Motor neuron (in vitro differentiated cells): Measurements from ENCODE around the gene CFAP91. TPM values are rescaled to one million over a fixed set of nuclear protein-coding genes. Genes with fewer than 3 reads are reported as not detected.
A peak's percentile ranks its signal among the peaks of the same experiment; 100 is the strongest.

Source experiments
- ATAC-seq, 8 experiments: fragments of 200-7000 bp; cut with Tn5 transposase; replicated peaks in 6 of 8; 2 replicates each; pipeline ENCODE4 v1.8.0; 2021; ENCODE audit warnings: mild to moderate bottlenecking in 8 of 8, moderate library complexity in 8 of 8
- H3K27ac ChIP-seq, 2 donors: fragments of 250-450 bp; sonication (Bioruptor Pico); 2 replicates each; pipeline ENCODE4 v1.9.0; 2021; ENCODE audit warnings: antibody characterized with exemption in 2 of 2, mild to moderate bottlenecking in 2 of 2, moderate library complexity in 1 of 2
- H3K4me1 ChIP-seq, 2 donors: fragments of 250-450 bp; sonication (Bioruptor Pico); replicated peaks in 1 of 2; 2 replicates each; pipeline ENCODE4 v1.6.1; 2021; ENCODE audit warnings: antibody characterized with exemption in 2 of 2, mild to moderate bottlenecking in 2 of 2, moderate library complexity in 1 of 2
- H3K4me3 ChIP-seq, 5 donors: fragments of 250-450 bp; sonication (Bioruptor Pico); 2 replicates each; pipeline ENCODE4 v1.9.0; 2021; ENCODE audit warnings: antibody characterized with exemption in 5 of 5, mild to moderate bottlenecking in 5 of 5, moderate library complexity in 4 of 5
- WGBS, 10 experiments: fragments of 450-650 bp; shearing (Covaris generic); methylation state at CpG; one replicate each; pipeline ENCODE4 v1.0.0; 2022; 5-methylcytosine and 5-hydroxymethylcytosine counted together
- in situ Hi-C, 9 experiments: fragments of 400-800 bp; cut with MboI; loops; one replicate each; pipeline ENCODE4 v1.15.0; 2021; ENCODE audit warnings: low sequenced_read_pairs in 9 of 9, low pct_unique_long_range_greater_than_20kb in 2 of 9; ENCODE audit not compliant: unreplicated experiment in 9 of 9
- total RNA-seq, 8 experiments: library from RNA; unstranded; fragments of 300-600 nt; gene quantifications; 2 replicates each; pipeline versions ENCODE4 v1.2.3 to v1.2.4, GENCODE V29; 2022

Gene CFAP91
- total RNA-seq, 8 experiments from 2014 or later: 0.90 to 19.7 (median 6.4) TPM; not detected in 1

DNA sequence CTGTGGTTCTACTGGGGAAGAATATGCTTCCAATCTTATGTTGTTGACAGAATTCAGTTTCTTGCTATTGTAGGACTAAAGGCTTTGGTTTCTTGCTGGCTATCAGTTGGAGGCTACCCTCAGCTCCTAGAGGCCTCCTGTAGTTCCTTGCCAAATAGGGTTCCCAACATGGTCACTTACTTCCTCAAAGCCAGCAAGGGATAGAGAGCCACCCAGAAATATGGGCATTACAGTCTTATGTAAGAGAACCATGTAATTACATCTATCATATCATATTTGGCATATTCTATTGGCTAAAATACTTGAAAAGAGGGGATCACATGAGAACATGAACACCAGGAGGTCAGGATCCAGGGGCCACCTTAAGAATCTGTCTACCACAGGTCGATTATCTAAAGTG lies 19.4 kb upstream of the CFAP91 start:
- Histone ChIP-seq H3K4me3 (no peak overlapping the region), H3K27ac (no peak overlapping the region), H3K4me1 (no peaks in the 10 kb centered on the region)
- 0 to 25% (median 0%) methylated on average over 1 of the region's 1 CpG; no CpG with 5 or more reads in 7 of the 10 experiments for WGBS, 10 experiments
- no peak for ATAC-seq
- in situ Hi-C loops: loop anchor here in 3 of 9 experiments (25.0 kb wide), 4 partner anchors 221 to 796 kb away; partner anchors contain the start of genes ARHGAP31 (in 1 of the 3), POGLUT1 (in 1 of the 3), TEX55 (in 1 of the 3) and TMEM39A (in 1 of the 3)

DNA sequence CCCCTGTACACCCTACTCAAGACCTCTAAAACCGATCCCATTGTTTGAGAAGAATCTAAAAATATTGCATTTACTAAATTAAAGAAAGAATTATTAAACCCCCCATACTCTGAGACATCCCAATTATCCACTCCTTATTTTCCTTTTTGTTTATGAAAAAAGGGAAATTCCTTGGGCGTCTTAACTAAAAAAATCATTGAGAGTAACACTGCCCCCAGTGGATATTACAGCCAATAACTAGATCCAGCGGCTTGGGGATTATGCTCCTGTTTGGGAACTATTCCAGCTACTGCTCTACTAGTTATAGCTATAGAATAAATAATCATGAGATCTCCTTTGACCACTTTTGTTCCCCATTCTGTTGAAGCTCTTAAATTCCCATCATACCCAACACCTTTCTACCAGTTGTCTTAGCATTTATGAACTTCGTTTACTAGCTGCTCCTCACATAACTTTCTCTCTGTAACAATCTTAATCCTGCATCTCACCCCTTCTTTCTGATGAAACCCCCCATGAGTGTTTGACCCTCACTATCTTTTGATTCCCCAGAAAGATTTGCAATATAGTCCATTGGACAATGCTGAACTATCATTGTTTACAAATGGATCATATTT lies 12.7 kb upstream of the CFAP91 start:
- ATAC-seq: peak in 3 of 8 experiments; percentile 38 to 45 (median 39)
- in situ Hi-C loops: loop anchor here in 3 of 9 experiments (25.0 kb wide), 4 partner anchors 228 to 803 kb away; partner anchors contain the start of genes ARHGAP31 (in 1 of the 3), POGLUT1 (in 1 of the 3), TEX55 (in 1 of the 3) and TMEM39A (in 1 of the 3)
- Histone ChIP-seq H3K27ac (no peak overlapping the region), H3K4me1 (no peaks in the 10 kb centered on the region), H3K4me3 (no peak overlapping the region)
- 18 to 100% (median 54%) methylated on average over 1 to 4 of the region's 4 CpGs for WGBS, 10 experiments

DNA sequence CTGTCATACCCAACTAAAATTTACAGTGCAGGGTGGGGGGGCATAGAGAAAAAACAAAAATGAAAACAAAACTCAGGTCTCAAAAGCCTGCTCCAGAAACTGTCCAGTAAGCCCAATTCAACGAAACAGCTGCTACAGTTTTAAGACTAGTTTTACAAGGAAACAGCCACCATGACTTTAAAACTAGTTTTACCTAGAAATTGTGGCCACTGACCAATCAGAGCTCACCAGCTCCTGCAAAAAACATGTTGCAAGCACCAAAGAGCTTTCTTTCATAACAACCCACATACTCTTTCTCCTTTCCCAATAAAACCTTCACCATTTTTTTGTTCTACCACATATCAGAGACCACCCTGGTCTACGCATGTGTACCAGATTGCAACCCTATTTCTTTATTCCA lies 7.3 kb upstream of the CFAP91 start:
- Histone ChIP-seq H3K4me1 (no peaks in the 10 kb centered on the region), H3K4me3 (no peak overlapping the region), H3K27ac (no peak overlapping the region)
- WGBS, 10 experiments: 60 to 100% (median 88%) methylated on average over 1 to 2 of the region's 2 CpGs
- in situ Hi-C loops: loop anchor here in 3 of 9 experiments (25.0 kb wide), 4 partner anchors 233 to 808 kb away; partner anchors contain the start of genes ARHGAP31 (in 1 of the 3), POGLUT1 (in 1 of the 3), TEX55 (in 1 of the 3) and TMEM39A (in 1 of the 3)
- ATAC-seq: no peak

DNA sequence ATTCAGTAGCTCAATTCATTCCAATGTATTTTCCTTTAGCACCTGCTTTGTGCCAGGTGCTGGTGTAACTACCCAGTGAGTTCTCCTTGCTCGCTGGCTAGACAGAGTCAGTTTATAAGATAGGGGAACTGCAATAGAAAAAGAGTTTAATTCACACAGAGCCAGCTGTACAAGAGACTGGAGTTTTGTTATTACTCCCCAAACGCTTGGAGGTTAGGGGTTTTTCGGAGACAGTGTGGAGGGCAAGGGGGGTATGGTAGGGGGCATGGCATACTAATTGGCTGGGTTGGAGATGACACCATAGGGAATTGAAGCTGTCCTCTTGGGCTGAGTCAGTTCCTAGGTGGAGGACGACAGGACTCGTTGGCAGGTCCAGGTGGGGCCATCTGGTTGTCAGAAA lies 5.4 kb upstream of the CFAP91 start:
- in situ Hi-C loops: loop anchor here in 3 of 9 experiments (25.0 kb wide), 4 partner anchors 235 to 810 kb away; partner anchors contain the start of genes ARHGAP31 (in 1 of the 3), POGLUT1 (in 1 of the 3), TEX55 (in 1 of the 3) and TMEM39A (in 1 of the 3)
- 40 to 100% (median 75%) methylated on average over 1 to 3 of the region's 5 CpGs; no CpG with 5 or more reads in 1 of the 10 experiments for WGBS, 10 experiments
- Histone ChIP-seq H3K27ac (no peak overlapping the region), H3K4me1 (peaks cover 0 to under 1% of the 10 kb centered on the region in 2 donors), H3K4me3 (no peak overlapping the region)
- no peak for ATAC-seq

DNA sequence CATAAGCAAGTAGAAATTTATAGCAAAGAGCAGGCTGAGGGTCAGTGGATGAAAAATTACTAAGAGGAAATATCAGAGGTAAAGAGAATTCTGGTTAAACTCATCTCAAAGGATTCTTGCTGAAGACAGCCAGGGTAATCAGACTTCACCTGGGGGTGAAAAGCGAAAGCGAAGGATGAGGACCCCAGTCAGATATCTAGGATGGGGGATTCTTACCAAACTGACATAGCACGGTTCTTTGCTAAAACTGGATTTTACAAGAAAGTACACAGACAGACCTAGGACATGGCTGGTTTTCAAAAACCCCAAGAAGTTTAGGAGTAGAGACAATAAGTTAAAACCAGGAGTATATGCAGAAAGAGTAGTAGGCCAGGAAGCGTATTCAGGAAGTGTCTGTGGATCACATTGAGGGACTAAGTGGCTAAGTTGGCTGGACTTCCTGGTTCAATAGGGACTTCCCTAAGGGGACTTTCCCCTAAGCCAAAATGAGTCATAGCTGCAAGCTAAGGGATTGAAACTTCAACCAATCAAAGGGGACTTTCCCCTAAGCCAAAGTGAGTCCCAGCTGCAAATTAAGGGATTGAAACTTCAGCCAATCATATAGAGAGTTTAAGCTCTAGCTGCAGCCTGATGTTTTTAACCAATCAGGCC lies 2.4 kb upstream of the CFAP91 start:
- no peak overlapping the region for H3K4me3 ChIP-seq
- H3K4me1 ChIP-seq: peaks cover 5 to 9% of the 10 kb centered on the region in 2 donors
- no peak for ATAC-seq
- WGBS, 10 experiments: 89 to 100% (median 93%) methylated on average over 2 to 4 of the region's 4 CpGs; no CpG with 5 or more reads in 1 of the 10 experiments
- no peak overlapping the region for H3K27ac ChIP-seq
- in situ Hi-C loops: no loop called here

DNA sequence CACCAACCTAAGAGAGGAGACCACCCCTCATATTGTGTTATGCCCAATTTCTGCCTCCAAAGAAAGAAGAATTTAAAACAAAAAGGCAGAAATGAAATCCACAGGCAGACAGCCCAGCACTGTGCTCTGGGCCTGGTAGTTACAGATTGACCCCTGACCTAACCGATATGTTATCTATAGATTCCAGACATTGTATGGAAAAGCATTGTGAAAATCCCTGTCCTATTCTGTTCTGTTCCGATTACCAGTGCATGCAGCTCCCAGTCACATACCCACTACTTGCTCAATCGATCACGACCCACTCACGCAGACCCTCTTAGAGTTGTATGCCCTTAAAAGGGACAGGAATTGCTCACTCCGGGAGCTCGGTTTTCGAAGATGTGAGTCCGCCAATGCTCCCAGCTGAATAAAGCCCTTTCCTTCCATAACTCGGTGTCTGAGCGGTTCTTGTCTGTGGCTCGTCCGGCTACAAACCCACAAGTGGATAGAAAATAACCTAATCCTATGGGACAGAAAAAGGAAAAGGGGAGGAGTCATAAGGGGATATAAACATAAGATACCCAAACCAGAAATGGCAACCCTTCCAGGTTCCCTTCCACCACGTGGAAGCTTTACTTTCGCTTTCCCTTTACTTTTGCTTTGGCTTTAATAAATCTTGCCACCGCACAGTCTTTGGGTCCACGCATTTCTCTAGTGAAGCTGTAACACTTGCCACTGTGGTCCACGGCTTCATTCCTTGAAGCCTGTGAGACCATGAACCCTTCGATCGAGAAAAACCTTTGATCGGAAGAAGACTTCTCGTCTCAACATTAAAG lies 1.7 kb upstream of the CFAP91 start:
- Histone ChIP-seq H3K27ac (no peak overlapping the region), H3K4me3 (no peak overlapping the region), H3K4me1 (peaks cover 5 to 9% of the 10 kb centered on the region in 2 donors)
- in situ Hi-C loops: no loop called here
- 80 to 100% (median 92%) methylated on average over 5 to 13 of the region's 22 CpGs; no CpG with 5 or more reads in 3 of the 10 experiments for WGBS, 10 experiments
- ATAC-seq: no peak

DNA sequence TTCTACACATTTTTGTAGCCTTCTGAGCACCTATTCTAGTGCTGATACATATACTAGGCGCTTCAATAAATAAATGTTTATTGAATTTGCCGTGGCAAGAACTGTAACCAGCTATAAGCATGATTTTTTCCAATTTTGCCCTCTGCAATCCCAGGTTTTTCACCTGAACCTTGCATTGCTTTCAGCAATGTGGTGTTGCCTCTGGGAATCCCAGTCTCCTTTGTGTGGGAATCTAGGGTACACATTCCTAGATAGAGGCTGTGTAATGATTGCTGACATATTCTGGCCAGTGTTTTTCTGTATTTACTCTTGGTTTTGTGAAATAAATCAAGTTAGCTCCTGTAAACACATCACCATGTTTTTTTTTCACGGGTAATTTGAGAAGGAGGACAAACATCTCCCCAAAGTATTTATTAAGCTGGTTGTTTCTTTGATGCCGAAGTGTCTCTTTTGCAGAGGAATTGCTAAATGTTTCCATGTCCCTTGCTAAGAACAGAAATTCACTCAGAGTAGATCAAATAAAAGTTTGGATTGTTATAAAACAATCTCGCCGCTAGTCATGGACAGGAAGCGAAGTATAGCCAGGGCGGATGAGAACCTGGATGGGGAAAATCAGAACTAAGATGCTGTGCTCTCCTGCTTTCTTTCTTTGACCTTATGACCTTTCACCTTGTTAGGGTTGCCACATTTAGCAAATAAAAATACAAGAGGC lies 1.2 kb downstream of the CFAP91 start:
- ATAC-seq: peak in 1 of 8 experiments; percentile 6
- in situ Hi-C loops: no loop called here
- WGBS, 10 experiments: 30 to 77% (median 62%) methylated on average over 1 to 8 of the region's 8 CpGs; no CpG with 5 or more reads in 1 of the 10 experiments
- Histone ChIP-seq H3K4me1 (peaks cover 5 to 9% of the 10 kb centered on the region in 2 donors), H3K4me3 (peak overlapping the region; percentile 45 to 65 (median 52)), H3K27ac (no peak overlapping the region)

DNA sequence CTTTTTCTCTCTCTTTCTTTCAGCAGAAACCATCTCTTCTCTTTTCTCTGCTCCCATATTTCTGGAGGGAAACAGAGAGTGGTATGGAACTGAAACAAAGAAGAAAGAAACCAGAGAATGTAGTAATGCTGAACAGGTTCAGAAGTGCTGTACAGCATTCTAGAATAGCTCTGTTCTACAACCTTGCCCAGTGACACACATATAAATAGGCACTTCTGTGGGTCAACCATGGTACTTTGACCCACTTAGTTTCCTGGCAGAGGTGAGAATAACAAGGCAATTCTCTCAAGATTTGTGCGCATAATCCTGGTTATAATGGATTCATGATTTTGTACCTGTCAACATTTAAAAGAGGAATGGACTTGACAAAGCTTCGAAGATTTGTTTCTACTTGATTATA lies 12.3 kb downstream of the CFAP91 start:
- no peaks in the 10 kb centered on the region for H3K4me1 ChIP-seq
- in situ Hi-C loops: no loop called here
- no peak overlapping the region for H3K4me3 ChIP-seq
- no peak for ATAC-seq
- no peak overlapping the region for H3K27ac ChIP-seq
- 79 to 100% (median 100%) methylated on average over 1 to 2 of the region's 2 CpGs for WGBS, 10 experiments

DNA sequence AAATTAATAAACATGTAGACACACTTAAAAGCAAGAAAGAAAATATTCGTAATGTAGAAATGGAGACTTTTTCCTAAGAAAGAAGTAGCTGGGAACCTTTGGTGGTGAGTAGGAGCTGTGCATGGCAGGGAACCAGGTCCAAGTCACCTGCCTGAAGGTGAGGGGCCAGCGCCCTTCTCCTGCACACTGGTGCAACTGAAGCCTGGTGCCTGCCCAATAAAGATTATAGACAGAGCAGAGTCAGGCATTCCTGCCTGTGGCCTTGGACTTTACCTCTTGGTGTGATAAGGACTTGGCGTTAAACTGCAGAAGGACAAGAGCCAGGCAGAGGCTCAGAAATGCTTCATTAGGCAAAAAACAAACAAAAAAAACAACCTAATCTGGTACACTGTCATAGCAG lies 14.2 kb downstream of the CFAP91 start:
- Histone ChIP-seq H3K4me3 (no peak overlapping the region), H3K4me1 (no peaks in the 10 kb centered on the region), H3K27ac (no peak overlapping the region)
- 33 to 100% (median 95%) methylated on average over 1 to 3 of the region's 3 CpGs; no CpG with 5 or more reads in 1 of the 10 experiments for WGBS, 10 experiments
- in situ Hi-C loops: no loop called here
- ATAC-seq: no peak

DNA sequence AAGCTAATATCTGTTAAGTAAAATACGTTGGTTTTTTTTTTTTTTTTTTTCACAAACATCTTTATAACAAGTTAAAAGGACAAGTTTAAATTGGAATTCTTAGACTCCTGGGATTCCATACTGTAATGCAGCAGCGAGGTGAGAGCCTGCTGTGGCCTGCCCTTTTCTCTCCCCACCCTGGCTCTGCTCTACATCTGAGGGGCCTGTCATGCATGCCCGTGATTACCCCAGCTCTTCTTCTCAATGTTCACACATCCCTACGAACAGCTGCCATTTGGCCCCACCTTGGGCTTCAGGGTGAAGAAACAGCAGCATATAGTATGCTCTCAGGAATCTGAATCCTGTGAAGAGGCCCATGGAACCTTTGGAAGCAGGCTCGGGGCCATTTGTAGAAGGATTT lies 14.7 kb downstream of the CFAP91 start:
- H3K4me1 ChIP-seq: no peaks in the 10 kb centered on the region
- H3K4me3 ChIP-seq: no peak overlapping the region
- 27 to 96% (median 60%) methylated on average over 1 to 5 of the region's 5 CpGs; no CpG with 5 or more reads in 1 of the 10 experiments for WGBS, 10 experiments
- ATAC-seq: no peak
- in situ Hi-C loops: no loop called here
- H3K27ac ChIP-seq: no peak overlapping the region

DNA sequence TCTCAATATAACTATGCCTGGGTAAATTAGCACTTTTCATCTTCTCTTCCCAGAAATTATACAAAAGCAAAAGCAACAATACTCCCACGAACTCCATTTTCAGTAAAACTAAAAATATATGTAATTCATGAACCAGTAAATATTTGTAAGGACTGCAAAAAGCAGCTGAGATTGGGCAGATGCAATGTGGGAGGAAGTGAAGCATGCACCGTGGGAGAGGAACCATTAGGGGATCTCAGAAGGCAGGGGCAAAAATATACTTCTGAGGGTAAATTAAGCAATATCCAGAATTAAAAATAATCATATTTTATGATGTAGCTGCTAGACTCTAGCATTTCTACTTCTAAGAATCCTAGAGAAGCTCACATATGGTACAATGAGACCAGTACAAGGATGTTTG lies 20.2 kb downstream of the CFAP91 start:
- no peaks in the 10 kb centered on the region for H3K4me1 ChIP-seq
- no peak overlapping the region for H3K4me3 ChIP-seq
- ATAC-seq: no peak
- in situ Hi-C loops: no loop called here
- no peak overlapping the region for H3K27ac ChIP-seq
- WGBS, 10 experiments: 0 to 93% (median 65%) methylated on average over 1 to 2 of the region's 2 CpGs

DNA sequence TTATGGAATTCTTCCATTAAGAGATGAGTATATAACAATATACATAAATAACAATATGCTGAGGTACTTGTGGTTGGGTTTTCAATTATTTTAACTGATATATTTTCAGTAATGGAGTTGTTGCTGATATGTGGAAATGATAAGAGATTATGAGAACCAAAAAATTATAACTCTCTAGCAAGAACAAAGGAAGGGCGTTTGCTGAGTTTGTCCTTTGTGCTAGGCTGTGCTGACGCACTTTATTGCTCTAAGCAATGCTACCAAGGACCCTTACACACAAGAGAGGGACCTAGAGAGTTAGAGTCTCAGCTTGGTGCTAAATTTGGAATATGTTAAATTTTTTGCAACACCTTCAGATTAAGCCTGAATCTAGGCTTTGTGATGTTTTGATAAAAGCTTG lies 24.1 kb downstream of the CFAP91 start:
- H3K4me3 ChIP-seq: no peak overlapping the region
- H3K27ac ChIP-seq: no peak overlapping the region
- in situ Hi-C loops: no loop called here
- WGBS, 10 experiments: 37 to 100% (median 82%) methylated on average over 1 to 2 of the region's 2 CpGs; no CpG with 5 or more reads in 2 of the 10 experiments
- H3K4me1 ChIP-seq: peaks cover 0 to 3% of the 10 kb centered on the region in 2 donors
- ATAC-seq: no peak
